ENCODE measurements around the gene C12orf56. TPM values are rescaled to one million over a fixed set of nuclear protein-coding genes. Genes with fewer than 3 reads are reported as not detected.

Gene C12orf56, protein sequence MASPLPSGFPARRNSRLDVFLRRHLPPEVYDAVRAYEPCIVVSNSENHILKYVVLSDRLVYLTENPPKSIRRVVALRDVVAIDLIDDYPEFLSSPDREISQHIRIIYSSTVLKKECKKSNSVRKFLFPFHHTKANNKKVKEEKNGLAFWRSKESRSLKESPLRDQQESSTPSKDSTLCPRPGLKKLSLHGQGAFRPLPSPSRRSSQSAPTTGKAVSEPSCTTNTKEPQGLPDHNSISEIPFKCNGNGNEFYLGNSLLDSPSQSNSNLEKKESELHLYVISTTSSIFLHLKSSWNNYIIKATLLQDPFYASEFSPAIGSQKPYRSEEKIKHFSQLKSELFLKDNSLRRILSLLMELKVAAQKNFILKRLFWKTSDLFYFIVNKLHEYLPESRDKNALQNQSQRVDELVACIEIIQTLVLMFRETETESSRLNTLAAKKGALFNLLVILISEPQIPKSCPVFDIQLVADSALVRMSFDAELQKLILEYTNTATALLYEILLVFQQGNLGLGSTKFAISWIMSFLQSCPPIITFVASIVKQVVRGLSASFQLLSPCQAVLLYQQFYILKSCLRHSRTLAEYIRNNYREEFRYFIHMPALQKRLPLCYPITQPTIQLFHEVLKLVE
- total RNA-seq = under 1 TPM in 1 of 4 donors, not detected in 3; 0.28 TPM
- 1 to 10 TPM in 1 of 3 donors, under 1 TPM in 2; 0.22 to 2.1 (median 0.60) TPM for polyA plus RNA-seq

DNA sequence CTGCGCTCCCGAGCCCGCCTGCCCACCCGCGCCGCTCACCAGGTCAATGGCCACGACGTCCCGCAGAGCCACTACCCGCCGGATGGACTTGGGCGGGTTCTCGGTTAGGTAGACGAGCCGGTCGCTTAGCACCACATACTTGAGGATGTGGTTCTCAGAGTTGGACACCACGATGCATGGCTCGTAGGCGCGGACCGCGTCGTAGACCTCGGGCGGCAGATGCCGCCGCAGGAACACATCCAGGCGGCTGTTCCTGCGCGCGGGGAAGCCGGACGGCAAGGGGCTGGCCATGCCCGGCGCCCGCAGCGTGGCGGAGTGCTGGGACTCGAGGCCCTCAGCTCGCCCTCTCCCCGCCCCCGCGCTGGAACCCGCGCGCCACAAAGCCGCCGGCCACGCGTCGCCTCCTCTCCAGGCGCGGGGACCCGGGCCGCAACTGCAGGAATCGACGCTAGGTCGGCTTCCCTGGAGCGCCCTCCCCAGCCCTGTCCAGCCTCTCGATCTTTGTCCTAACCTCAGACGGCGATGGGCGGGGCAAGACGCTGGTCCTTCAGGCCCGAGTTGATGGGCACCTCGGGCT, at the start of gene C12orf56:
TSS of gene C12orf56 (minus strand) at position 484 of the 577 bp plus-strand sequence. CDS start at position 291, 193 bp downstream.
- no peaks in the 10 kb centered on the region for H3K36me3 ChIP-seq
- WGBS, 2 donors = 4 to 5% methylated on average over 66 of the region's 66 CpGs
- no peak within 1 kb of the TSS for H3K27ac ChIP-seq
- H3K27me3 ChIP-seq = peaks cover 14 to 37% (median 18%) of the 10 kb centered on the region in 3 donors
- peak within 1 kb of the TSS in 3 of 4 donors; percentile 24 to 37 (median 36) for H3K4me3 ChIP-seq
- TF ChIP-seq, protein P1, sequence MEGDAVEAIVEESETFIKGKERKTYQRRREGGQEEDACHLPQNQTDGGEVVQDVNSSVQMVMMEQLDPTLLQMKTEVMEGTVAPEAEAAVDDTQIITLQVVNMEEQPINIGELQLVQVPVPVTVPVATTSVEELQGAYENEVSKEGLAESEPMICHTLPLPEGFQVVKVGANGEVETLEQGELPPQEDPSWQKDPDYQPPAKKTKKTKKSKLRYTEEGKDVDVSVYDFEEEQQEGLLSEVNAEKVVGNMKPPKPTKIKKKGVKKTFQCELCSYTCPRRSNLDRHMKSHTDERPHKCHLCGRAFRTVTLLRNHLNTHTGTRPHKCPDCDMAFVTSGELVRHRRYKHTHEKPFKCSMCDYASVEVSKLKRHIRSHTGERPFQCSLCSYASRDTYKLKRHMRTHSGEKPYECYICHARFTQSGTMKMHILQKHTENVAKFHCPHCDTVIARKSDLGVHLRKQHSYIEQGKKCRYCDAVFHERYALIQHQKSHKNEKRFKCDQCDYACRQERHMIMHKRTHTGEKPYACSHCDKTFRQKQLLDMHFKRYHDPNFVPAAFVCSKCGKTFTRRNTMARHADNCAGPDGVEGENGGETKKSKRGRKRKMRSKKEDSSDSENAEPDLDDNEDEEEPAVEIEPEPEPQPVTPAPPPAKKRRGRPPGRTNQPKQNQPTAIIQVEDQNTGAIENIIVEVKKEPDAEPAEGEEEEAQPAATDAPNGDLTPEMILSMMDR (IDR thresholded peaks at IDR 0.05) = no peak
- TF ChIP-seq POLR2AphosphoS5 (IDR thresholded peaks at IDR 0.05) = no peak
- no peak for TF ChIP-seq EP300 (IDR thresholded peaks at IDR 0.05)
- no peak for TF ChIP-seq POLR2A (IDR thresholded peaks at IDR 0.05)
- DNase-seq = no peak
- intact Hi-C loops (cut with DNase I) = no loop called here
- peaks cover 0 to 10% (median 8%) of the 10 kb centered on the region in 4 donors for H3K4me1 ChIP-seq
- no peaks in the 10 kb centered on the region for H3K9me3 ChIP-seq

DNA sequence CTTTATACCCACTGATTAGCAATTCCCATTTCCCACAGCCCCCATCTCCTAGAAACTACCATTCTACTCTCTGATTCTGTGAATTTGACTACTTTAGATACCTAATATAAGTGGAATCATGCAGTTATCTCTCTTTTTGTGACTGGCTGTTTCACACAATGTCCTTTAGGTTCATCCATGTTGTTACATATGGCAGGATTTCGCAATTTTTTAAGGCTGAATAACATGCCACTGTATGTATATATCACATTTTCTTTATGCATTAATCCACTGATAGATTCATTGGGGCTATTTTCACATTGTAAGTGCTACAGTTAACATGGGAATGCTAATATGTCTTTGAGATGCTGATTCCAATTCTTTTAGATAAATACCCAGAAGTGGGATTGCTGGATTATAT, 49.5 kb upstream of the C12orf56 start:
- WGBS, 2 donors = 96 to 100% methylated on average over 1 of the region's 1 CpG
- TF ChIP-seq POLR2AphosphoS5 (IDR thresholded peaks at IDR 0.05) = no peak
- TF ChIP-seq, protein P1 (IDR thresholded peaks at IDR 0.05) = no peak
- TF ChIP-seq EP300 (IDR thresholded peaks at IDR 0.05) = no peak
- TF ChIP-seq POLR2A (IDR thresholded peaks at IDR 0.05) = no peak
- Histone ChIP-seq H3K27me3 (no peaks in the 10 kb centered on the region), H3K4me3 (no peak overlapping the region), H3K4me1 (no peaks in the 10 kb centered on the region), H3K9me3 (no peaks in the 10 kb centered on the region), H3K27ac (no peak overlapping the region), H3K36me3 (peaks cover 9 to 95% (median 23%) of the 10 kb centered on the region in 4 donors)
- no peak for DNase-seq
- intact Hi-C loops (cut with DNase I) = no loop called here

DNA sequence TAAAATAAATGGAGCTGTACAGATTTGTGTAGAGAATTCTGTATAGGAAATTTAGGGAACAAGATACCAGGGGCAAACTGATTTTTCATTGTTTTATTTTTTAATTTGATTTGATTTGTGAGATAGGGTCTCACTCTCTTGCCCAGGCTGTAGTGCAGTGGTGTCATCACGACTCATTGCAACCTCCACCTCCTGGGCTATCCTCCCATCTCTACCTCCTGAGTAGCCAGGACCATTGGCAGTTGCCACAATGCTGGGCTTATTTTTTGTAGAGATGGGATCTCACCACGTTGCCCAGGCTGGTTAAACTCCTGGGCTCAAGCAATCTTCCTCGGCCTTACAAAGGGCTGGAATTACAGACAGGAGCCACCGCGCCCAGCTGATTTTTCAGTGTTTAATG, 43.4 kb upstream of the C12orf56 start:
- H3K9me3 ChIP-seq = no peaks in the 10 kb centered on the region
- TF ChIP-seq POLR2AphosphoS5 (IDR thresholded peaks at IDR 0.05) (no peak), POLR2A (IDR thresholded peaks at IDR 0.05) (no peak), EP300 (IDR thresholded peaks at IDR 0.05) (no peak)
- TF ChIP-seq, protein P1 (IDR thresholded peaks at IDR 0.05) = no peak
- no peaks in the 10 kb centered on the region for H3K27me3 ChIP-seq
- H3K27ac ChIP-seq = no peak overlapping the region
- WGBS, 2 donors = 83 to 96% methylated on average over 5 of the region's 5 CpGs
- H3K36me3 ChIP-seq = peaks cover 9 to 100% (median 56%) of the 10 kb centered on the region in 4 donors
- no peaks in the 10 kb centered on the region for H3K4me1 ChIP-seq
- intact Hi-C loops (cut with DNase I) = no loop called here
- DNase-seq = no peak
- H3K4me3 ChIP-seq = no peak overlapping the region

DNA sequence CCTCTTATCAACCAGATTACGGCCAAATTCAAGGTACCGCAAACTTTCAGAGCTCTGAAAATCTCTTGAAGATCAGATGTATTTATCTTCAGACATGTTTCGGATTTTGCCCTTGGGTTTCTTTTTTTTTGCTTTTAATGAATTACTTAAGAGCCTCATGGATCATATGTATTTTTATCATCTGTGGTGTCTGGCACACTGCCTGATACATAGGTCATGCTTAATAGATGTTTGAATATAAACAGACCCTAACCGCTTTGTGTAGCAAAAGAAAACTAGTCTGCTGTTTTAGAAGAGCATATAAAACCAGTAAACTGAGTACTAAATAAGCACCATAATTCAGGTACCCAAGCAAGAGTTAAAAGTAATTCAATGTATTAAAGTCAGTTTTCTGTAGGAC, 41.2 kb upstream of the C12orf56 start:
- Histone ChIP-seq H3K27me3 (no peaks in the 10 kb centered on the region), H3K36me3 (peaks cover 5 to 100% (median 62%) of the 10 kb centered on the region in 4 donors), H3K9me3 (no peaks in the 10 kb centered on the region), H3K4me1 (no peaks in the 10 kb centered on the region), H3K4me3 (no peak overlapping the region), H3K27ac (no peak overlapping the region)
- intact Hi-C loops (cut with DNase I) = no loop called here
- no peak for DNase-seq
- TF ChIP-seq EP300 (IDR thresholded peaks at IDR 0.05) (no peak), POLR2A (IDR thresholded peaks at IDR 0.05) (no peak), POLR2AphosphoS5 (IDR thresholded peaks at IDR 0.05) (no peak)
- TF ChIP-seq, protein P1 (IDR thresholded peaks at IDR 0.05) = no peak
- 94 to 98% methylated on average over 4 of the region's 4 CpGs for WGBS, 2 donors

Measured in sigmoid colon (tissue), 7 donors.